Upper lobe of right lung (tissue), 1 donor: Measurements from ENCODE around the gene GLS. TPM values are rescaled to one million over a fixed set of nuclear protein-coding genes. Genes with fewer than 3 reads are reported as not detected.

Experiments used
- ATAC-seq: fragments of 200-7000 bp; cut with Tn5 transposase; one replicate; pipeline ENCODE4 v1.9.1; 2020; ENCODE audit warnings: mild to moderate bottlenecking, moderate library complexity
- DNase-seq: peaks from one replicate; pipeline ENCODE4 v3.0.0-alpha.2; 2020
- H3K27ac ChIP-seq: fragments of 200-600 bp; one replicate; pipeline ENCODE4 v1.8.0; 2022
- H3K27me3 ChIP-seq: fragments of 200-600 bp; one replicate; pipeline ENCODE4 v1.8.0; 2022; ENCODE audit warnings: mild to moderate bottlenecking
- H3K36me3 ChIP-seq: fragments of 200-600 bp; one replicate; pipeline ENCODE4 v1.8.0; 2022
- H3K4me1 ChIP-seq: fragments of 200-600 bp; one replicate; pipeline ENCODE4 v1.8.0; 2022
- H3K4me3 ChIP-seq: fragments of 200-600 bp; one replicate; pipeline ENCODE4 v1.8.0; 2022; ENCODE audit warnings: mild to moderate bottlenecking
- H3K9me3 ChIP-seq: fragments of 200-600 bp; one replicate; pipeline ENCODE4 v1.8.0; 2022
- intact Hi-C: fragments of 100-400 bp; cut with DNase I; formaldehyde crosslinking; loops from one replicate; pipeline ENCODE4 v1.11.0; 2022
- total RNA-seq: library from RNA; stranded (reverse); fragmentation: NEBNext Ultra II Directional; extraction: Animal tissue kit (Norgen Biotek cat#: 25700); gene quantifications from one replicate; pipeline ENCODE4 v1.2.1, GENCODE V29; 2021
- TF ChIP-seq, protein P1 (sequence below): fragments of 200-600 bp; IDR thresholded peaks from one replicate; pipeline ENCODE4 v1.8.0; 2022; ENCODE audit warnings: antibody characterized with exemption
- donor health status: DM: no; HTN: yes; CAD: no; lungs with severe emphysema.

The GLS gene
- total RNA-seq, 1 donor from 2014 or later = 209 TPM

- Histone ChIP-seq H3K4me3 (no peak overlapping the region), H3K27ac (no peak overlapping the region), H3K36me3 (no peaks in the 10 kb centered on the region), H3K27me3 (no peaks in the 10 kb centered on the region), H3K9me3 (no peaks in the 10 kb centered on the region), H3K4me1 (peaks cover 11% of the 10 kb centered on the region)
- DNase-seq = no peak
- TF ChIP-seq, protein P1, sequence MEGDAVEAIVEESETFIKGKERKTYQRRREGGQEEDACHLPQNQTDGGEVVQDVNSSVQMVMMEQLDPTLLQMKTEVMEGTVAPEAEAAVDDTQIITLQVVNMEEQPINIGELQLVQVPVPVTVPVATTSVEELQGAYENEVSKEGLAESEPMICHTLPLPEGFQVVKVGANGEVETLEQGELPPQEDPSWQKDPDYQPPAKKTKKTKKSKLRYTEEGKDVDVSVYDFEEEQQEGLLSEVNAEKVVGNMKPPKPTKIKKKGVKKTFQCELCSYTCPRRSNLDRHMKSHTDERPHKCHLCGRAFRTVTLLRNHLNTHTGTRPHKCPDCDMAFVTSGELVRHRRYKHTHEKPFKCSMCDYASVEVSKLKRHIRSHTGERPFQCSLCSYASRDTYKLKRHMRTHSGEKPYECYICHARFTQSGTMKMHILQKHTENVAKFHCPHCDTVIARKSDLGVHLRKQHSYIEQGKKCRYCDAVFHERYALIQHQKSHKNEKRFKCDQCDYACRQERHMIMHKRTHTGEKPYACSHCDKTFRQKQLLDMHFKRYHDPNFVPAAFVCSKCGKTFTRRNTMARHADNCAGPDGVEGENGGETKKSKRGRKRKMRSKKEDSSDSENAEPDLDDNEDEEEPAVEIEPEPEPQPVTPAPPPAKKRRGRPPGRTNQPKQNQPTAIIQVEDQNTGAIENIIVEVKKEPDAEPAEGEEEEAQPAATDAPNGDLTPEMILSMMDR = no peak
- intact Hi-C loops = no loop called here
- no peak for ATAC-seq
Measured at GRCh38 chr2:190875891-190876290, 4.7 kb upstream of the GLS start.

- Histone ChIP-seq H3K27me3 (no peaks in the 10 kb centered on the region), H3K4me3 (no peak overlapping the region), H3K36me3 (no peaks in the 10 kb centered on the region), H3K9me3 (no peaks in the 10 kb centered on the region), H3K27ac (no peak overlapping the region), H3K4me1 (peaks cover 11% of the 10 kb centered on the region)
- TF ChIP-seq, protein P1 = no peak
- no peak for ATAC-seq
- intact Hi-C loops = no loop called here
- DNase-seq = no peak
Measured at GRCh38 chr2:190876631-190877030, 4.0 kb upstream of the GLS start.

- TF ChIP-seq, protein P1 = no peak
- intact Hi-C loops = no loop called here
- Histone ChIP-seq H3K9me3 (no peaks in the 10 kb centered on the region), H3K27ac (no peak overlapping the region), H3K27me3 (no peaks in the 10 kb centered on the region), H3K4me1 (peaks cover 11% of the 10 kb centered on the region), H3K36me3 (no peaks in the 10 kb centered on the region), H3K4me3 (no peak overlapping the region)
- DNase-seq (no peak), ATAC-seq (no peak)
Measured at GRCh38 chr2:190877436-190877835, 3.2 kb upstream of the GLS start.

DNA sequence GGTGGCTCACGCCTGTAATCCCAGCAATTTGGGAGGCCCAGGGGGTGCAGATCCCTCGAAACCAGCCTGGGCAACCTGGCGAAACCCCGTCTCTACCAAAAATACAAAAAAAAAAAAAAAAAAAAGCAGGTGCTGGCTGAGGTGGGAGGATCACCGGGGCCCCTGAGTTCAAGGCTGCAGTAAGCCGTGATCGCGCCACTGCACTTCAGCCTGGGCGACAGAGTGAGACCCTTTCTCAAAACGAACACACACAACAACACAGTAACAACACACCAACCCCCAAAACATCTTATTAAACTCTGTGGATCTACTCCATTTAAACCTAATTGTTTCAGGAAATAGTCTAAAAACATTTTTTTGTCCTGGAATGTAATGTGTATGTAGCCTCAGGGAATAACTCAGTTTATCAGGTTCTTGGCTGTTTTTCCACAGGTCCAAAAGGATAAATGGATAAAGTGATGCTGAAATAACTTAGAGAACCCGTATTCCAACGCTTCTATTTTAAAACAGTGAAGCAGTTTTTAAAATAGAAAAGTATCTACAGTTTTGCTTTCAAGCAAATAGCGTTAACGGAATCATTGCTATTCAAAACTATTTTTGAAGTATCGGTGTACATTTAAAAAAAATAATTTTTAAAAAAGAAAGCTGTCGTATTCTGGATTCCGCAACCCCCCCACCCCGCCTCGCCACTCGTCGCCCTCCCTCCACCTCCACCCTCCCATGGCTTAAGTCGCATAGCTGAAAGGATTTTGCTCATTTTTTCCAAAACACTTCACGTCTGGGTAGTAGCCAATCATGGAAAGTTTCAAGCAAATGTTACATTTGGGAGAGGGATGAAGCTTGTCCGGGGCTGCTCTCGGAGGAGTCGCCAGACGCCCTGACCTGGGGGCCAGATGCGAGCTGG is 895 bp upstream of the GLS start:
- Histone ChIP-seq H3K4me3 (peak overlapping the region; percentile 87), H3K27me3 (no peaks in the 10 kb centered on the region), H3K27ac (peak overlapping the region; percentile 97), H3K36me3 (no peaks in the 10 kb centered on the region), H3K4me1 (peaks cover 30% of the 10 kb centered on the region), H3K9me3 (no peaks in the 10 kb centered on the region)
- ATAC-seq (peak; percentile 3), DNase-seq (no peak)
- intact Hi-C loops = no loop called here
- TF ChIP-seq, protein P1 = no peak

DNA sequence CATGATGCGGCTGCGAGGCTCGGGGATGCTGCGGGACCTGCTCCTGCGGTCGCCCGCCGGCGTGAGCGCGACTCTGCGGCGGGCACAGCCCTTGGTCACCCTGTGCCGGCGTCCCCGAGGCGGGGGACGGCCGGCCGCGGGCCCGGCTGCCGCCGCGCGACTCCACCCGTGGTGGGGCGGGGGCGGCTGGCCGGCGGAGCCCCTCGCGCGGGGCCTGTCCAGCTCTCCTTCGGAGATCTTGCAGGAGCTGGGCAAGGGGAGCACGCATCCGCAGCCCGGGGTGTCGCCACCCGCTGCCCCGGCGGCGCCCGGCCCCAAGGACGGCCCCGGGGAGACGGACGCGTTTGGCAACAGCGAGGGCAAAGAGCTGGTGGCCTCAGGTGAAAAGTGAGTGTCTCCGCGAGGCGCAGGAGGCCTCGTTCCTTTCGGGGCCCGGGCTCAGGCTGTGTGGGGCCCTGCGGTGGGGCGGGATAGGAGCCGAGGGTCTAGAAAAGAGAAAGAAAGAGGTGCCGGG is 520 bp downstream of the GLS start:
- Histone ChIP-seq H3K9me3 (no peaks in the 10 kb centered on the region), H3K27me3 (no peaks in the 10 kb centered on the region), H3K4me1 (peaks cover 36% of the 10 kb centered on the region), H3K27ac (peak overlapping the region; percentile 97), H3K36me3 (no peaks in the 10 kb centered on the region), H3K4me3 (peak overlapping the region; percentile 87)
- DNase-seq (no peak), ATAC-seq (peak; percentile 6)
- intact Hi-C loops = no loop called here
- TF ChIP-seq, protein P1 = no peak
